GM19193 (cell line): Measurements from ENCODE around the gene DNAH17.

ENCODE experiments used
- POLR2A ChIP-seq: IDR thresholded peaks from 4 replicates; pipeline ENCODE4 v1.6.1; 2011; ENCODE audit not compliant: insufficient read depth, insufficient read length; ENCODE audit errors: extremely low read depth

DNAH17 gene

GRCh38 chr17:78492116-78492799, 84.9 kb downstream of the DNAH17 start:
- no peak for TF ChIP-seq POLR2A

GRCh38 chr17:78491236-78492115, 85.7 kb downstream of the DNAH17 start:
- TF ChIP-seq POLR2A: no peak

GRCh38 chr17:78490673-78491072, 86.5 kb downstream of the DNAH17 start:
- TF ChIP-seq POLR2A: no peak

- no peak for TF ChIP-seq POLR2A
Observed at GRCh38 chr17:78490156-78490555, 87.0 kb downstream of the DNAH17 start.

GRCh38 chr17:78488867-78489634, 88.1 kb downstream of the DNAH17 start:
- TF ChIP-seq POLR2A: no peak

GRCh38 chr17:78488156-78488555, 89.0 kb downstream of the DNAH17 start:
- no peak for TF ChIP-seq POLR2A

GRCh38 chr17:78486946-78487680, 90.1 kb downstream of the DNAH17 start:
- no peak for TF ChIP-seq POLR2A

GRCh38 chr17:78486228-78486802, 90.9 kb downstream of the DNAH17 start:
- no peak for TF ChIP-seq POLR2A

- no peak for TF ChIP-seq POLR2A
Observed at GRCh38 chr17:78485290-78486168, 91.7 kb downstream of the DNAH17 start.

- peak; percentile 44 for TF ChIP-seq POLR2A
Observed at GRCh38 chr17:78484271-78485246, 92.6 kb downstream of the DNAH17 start.

- no peak for TF ChIP-seq POLR2A
Observed at GRCh38 chr17:78479369-78479768, 97.8 kb downstream of the DNAH17 start.

GRCh38 chr17:78478757-78479297, 98.4 kb downstream of the DNAH17 start:
- no peak for TF ChIP-seq POLR2A
